Measurements from ENCODE around the gene APOB.

APOB gene

DNA sequence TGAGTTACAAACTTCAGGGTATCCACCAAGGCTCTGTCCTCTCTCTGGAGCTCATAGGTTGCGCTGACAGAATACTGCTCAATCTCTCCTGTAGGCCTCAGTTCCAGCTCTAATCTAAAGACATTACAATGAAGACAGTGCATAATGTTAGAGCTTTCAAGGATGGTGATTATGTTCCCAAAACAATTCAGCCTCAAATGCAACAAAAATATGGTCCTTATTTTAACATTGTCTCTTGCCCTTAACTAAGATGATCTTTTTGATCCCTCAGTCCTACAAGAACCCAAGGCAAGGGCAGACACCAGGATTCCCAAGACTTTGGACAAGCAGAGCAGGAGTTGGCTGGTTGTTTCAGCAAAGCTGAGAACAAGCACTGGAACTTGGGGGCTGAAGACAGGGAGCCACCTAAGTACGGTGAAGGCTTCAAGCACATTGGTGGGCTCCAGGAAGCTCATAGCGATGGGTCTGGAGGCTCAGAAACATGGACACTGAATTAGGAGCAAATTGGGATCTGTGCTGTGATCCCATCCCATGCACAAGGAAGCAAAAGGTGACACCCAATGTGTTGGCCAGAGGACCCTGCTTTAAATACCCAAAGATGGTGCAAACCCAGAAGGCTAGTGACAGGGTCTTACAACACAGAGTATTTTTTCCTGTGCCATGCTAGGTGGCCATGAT, 24.7 kb downstream of the APOB start:
- no peak for DNase-seq (ENCODE audit: low spot score)

DNA sequence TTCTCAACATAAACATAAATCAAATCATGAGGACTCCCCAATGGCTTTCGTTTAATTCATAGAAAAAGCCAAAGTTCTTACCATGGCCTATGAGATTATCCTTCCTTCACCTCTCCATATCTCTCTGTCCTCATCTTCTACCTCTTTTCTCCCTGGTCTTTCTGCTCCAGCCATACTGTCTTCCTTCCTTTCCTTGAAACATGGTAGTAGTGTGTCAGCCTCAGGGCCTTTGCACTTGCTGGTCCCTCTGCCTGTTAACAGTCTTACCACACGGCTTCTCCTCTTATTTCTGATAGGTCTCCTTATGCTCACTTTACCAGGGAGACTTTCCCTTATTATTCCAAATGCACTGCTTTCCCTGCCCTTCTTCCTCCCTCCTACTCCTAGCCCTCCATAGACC, 25.6 kb downstream of the APOB start:
- no peak for DNase-seq (ENCODE audit: low spot score)

DNA sequence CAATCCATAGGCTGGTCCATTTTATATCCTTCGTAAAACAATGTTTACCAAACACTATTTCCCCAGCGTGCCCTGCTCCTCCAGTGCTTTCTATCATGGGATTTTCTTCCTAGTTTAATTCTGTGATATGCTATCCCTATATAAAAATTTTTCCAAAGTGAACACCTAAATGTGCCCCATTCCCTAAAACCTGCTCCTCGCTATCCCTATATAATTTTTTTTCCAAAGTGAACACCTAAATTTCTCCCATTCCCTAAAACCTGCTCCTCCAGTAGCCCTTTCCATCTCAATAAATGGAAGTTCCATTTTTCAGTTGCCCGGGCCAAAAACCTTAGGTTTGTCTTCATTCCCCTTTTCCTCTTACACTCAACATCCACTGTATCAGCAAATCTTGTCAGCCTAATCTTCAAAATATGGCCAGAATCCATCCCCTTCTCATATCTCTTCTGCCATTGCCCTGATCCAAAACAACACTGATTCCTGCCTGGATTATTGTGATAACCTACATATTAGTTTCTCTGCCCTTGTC, 26.1 kb downstream of the APOB start:
- no peak for DNase-seq (ENCODE audit: low spot score)

DNA sequence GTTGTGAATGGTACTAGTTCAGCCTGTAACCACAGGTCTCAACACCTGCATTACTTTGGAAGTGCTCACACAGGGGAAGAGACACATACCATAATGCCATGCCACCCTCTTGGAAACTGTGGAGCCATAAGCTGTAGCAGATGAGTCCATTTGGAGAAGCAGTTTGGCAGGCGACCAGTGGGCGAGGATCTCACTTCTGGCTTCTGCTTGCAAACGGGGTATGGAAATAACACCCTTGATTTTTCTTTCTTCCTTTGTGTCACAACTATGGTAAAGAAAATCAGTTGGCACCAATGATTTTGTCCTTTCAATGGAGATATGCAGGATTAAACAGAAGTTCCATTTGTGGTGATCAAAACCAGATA, 28.6 kb downstream of the APOB start:
- DNase-seq (ENCODE audit: low spot score) = no peak

DNA sequence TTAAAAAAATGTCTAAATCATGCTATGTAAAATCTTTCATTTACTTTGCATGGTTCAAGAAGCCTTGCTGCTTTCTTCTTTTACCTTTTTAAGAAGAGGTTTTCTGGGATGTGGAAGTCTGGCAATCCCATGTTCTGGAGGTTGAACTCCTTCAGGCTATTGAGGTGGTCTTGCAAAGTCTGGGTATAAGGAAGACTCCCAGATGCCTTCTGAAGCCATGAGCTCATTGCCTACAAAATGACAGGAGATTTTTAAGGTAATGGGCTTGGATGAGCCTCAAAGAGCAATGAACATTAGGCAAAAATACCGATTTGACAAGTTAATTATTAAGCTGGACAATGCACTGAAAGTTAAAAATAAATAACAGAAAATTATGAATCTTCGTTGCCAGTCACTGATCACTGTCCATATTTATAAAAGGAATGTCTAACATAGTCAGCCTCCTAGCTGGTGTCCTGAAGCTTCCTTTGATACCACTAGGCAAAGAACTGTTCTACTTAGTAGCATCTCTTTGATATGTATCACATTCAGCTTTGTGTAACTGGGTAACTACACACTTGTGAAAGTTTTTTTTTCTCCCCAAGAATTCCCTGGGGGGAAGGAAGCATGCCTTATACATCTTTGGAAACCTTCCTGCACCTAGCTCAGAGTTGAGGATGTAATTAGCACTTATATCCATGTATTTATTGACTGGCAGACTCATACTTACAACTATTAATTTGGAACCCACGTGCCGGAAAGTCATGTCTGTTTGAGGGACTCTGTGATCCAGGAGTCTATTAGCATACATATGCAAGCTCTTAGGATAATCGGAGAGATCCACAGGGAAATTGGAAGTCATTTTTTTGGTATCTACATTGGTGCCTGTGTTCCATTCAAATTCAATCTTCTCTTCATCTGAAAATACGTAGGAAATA, 29.3 kb downstream of the APOB start:
- no peak for DNase-seq (ENCODE audit: low spot score)

DNA sequence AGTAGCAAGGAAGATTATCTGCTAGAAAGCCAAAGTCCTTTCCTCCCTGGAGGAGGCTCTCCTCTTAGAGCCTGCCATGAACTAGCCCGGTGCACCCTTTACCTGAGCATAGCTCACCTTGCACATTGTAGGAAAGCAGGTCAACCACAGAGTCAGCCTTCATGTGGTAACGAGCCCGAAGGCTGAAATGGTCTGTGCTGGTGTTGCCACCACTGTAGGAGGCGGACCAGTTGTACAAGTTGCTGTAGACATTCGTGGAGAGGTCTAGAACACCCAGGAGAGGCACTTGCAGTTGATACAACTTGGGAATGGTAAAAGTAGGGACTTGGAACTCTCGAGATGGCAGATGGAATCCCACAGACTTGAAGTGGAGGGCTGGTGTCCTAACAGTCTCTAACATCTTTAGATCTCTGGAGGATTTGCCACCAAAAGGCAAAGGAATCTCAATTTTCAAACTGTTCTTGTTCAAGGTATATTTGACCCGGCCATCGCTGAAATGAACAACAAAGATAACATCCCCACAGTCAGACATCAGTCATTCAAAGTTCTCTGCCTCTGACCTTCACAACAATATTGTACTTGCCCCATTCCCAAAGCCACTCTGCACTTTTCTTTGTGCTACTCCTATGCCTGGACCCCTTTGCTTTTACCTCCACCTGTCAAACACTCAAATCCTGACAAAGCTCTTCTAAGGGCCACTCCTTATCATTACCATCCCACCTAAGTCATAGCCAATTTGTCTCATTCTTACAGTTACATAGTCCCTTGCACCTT, 30.6 kb downstream of the APOB start:
- DNase-seq (ENCODE audit: low spot score) = no peak

DNA sequence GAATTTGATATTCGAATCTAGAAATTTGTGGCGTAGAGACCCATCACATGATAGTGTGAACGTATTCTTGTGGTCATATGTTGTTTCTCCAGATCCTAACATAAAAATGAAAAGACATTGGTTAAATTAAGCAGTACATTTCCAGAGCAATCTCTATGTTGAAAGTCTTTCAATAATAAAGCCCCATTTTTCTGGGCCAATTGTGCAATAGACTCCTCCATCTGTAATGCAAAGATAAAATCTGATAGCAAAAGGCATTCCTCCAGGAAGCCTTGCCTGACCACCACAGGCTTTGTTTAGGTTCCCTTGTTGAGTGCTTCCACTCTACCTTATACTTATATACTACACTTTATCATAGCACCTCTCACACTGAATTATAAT, 31.3 kb downstream of the APOB start:
- no peak for DNase-seq (ENCODE audit: low spot score)

DNA sequence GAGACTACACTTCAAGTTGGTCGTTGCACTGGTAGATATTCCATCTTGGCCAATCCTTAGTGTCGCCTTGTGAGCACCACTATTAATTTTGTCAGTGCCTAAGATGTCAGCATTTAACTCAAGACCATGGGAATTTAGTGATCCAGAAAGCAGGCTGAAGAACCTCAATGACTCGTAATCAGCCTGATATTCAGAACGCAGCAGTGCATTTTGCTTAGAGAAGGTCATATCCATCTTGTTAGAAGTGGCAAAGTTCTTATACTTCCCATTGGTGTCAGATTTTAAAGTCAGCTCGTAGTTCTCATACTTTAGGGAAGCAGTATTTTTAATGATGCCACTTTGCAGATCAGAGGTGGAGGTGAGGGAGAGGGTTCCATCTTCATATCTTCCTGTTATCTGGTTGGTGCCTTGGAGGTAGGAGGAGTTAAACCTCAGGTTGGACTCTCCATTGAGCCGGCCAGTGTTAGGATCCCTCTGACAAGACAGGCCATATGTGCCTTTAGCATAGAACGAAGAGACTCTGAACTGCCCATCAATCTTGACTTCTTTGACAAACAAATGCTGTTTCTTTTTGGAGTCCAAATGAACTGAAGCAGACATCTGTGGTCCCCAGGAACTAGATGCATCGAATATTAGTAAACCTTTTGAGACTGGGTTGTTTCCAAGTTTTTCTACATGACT, 31.9 kb downstream of the APOB start:
- no peak for DNase-seq (ENCODE audit: low spot score)

DNA sequence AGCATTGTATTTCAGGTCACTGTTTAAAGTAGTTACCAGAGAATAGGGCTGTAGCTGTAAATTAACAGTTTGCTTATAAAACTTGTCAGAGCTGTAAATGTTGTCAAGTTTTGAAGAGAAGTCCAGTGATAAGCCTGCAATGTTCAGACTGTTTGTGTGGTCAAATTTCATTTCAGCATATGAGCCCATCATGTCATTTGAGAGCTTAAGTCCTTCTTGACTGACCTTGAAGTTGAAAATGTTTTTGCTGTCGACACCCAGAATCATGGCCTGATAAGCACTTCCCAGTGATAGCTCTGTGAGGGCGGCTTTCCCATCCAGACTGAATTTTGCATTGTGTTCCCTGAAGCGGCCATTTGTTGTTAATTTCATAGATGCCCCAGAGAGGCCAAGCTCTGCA, 32.4 kb downstream of the APOB start:
- no peak for DNase-seq (ENCODE audit: low spot score)

DNA sequence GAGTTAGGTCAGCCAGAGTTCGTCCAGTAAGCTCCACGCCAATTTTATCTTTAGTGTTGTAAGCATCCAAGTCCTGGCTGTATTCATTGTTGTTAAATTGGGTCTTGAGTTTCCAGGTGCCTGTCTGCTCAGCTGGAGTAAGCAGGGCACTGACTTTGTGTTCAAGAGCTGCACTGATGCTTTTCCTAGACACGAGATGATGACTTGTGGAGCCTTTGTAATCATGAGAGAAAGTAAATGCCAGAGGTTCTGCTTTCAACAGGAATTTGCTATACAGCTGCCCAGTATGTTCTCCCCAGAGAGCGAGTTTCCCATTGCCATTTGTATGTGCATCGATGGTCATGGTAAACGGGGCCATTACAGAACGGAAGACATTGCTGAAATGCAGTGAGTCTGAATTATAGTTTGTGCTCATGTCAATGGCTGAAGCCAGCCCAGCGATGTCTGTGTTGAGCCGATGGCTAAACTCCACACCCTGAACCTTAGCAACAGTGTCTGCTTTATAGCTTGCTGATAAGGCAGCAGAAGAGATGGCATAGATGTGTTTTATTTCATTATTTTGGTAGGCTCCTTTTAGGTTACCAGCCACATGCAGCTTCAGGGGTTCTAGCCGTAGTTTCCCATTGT, 32.9 kb downstream of the APOB start:
- no peak for DNase-seq (ENCODE audit: low spot score)

DNA sequence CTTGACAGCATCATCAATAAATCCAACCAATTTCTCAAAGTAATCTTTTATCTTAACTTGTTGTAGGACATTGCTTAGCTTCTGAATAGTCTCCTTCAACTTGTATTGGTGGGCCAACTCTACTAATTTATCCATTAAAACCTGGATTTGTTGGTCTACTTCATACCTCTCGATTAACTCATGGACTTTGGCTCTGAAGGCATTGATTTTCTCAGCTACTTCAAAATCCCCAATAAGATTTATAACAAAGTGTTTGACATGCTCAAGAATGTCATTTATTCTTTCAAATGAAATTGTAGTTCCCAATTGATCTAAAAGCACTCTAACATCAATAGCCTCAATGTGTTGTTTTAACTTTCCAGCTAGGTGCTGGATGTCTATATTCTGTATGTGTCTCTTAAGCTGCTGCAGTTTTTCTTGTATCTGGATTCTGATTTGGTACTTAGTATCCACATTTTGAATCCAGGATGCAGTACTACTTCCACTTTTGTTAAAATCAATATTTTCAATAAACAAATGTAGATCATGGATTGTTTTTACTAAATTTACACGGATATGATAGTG, 34.1 kb downstream of the APOB start:
- DNase-seq (ENCODE audit: low spot score) = no peak

DNA sequence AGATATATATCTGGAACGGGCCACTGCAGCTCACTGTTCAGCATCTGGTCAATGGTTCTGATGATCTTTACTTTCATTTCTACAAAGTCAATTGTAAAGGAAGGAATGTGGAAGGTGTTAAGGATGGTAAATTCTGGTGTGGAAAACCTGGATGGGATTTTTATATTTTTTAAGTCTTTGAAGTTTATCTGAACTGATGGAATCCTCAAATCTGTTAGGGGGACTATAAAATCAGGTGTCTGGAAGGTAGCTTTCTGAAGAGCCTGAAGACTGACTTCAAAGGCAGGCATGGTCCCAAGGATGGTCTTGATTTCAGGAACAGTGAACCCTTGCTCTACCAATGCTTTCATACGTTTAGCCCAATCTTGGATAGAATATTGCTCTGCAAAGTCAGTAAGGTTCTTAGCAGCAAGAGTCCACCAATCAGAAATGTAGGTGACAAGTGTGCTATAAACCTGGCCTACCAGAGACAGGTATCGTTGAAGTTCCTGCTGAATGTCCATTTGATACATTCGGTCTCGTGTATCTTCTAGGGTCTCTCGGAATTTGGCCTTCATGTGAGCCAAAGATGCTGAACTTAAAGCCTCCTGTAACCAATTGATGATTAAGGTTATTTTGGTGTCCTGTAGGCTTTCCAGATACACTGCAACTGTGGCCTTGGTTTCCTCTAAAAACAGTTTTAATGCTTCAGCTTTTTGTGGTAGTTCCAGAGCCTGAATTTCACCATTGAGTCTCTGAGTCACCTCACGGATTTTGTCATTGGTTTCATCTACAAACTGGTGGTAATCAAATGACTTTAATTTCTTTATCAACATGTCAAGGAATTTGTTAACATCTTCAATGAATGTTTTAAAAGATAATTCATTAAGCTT, 34.8 kb downstream of the APOB start:
- DNase-seq (ENCODE audit: low spot score) = no peak

DNA sequence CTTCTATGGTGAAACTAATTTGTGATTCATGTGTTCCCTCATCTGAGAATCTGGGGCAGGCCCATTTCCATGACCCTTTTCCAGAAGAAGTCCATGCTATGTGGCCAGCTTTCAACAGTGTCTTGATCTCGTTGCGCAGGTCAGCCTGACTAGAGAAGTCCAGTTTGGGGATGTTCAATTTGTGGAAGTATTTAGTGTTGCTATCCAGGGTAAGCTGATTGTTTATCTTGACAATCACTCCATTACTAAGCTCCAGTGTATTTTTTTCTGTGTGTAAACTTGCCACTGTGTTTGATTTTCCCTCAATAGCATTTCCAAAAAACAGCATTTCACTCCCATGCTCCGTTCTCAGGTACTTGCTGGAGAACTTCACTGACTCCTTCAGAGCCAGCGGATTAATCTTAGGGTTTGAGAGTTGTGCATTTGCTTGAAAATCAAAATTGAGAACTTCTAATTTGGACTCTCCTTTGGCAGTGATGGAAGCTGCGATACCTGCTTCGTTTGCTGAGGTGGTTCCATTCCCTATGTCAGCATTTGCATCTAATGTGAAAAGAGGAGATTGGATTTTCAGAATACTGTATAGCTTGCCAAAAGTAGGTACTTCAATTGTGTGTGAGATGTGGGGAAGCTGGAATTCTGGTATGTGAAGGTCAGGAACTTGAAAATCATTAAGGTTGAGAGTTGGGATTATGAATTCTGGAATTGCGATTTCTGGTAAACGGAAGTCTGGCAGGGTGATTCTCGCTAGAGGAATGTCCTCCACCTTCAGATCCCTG, 35.7 kb downstream of the APOB start:
- no peak for DNase-seq (ENCODE audit: low spot score)

DNA sequence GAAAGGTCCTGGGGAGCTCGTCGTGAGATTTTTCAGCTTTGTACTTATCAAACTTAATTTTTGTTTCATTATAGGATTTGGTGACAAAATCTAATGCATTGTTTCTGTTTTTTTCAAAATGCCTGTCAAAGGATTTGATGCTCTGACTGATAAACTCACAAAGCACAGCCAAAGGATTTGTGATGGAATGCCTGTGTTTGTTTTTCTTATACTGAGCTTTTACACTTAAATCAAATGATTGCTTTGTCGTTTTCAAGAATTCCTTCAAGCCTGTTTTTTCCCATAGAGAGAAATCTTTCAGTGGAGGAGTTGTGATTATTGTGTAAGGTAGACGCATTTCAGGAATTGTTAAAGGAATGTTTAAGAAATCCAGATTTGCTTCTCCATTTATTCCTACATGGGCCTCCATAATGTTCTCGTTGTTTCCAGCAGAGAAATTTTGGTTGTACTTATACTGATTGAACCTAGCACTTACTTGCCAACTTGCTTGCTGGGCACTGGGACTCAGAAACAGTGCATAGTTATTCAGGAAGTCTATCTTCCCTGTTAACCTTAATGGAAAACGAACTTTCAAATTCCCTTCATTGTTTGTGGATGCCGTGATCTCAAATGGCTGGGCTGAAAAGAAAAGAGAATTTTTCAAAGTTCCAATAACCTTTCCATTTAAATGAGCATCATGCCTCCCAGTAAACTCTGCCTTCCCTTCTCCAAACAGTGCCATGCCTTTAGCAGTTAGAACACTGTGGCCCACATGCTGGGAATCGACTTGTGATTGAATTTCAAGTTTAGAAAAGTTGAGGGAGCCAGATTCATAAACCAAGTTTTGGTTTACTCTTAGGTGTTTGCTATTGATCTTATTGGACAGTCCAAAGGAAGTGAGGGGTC, 36.5 kb downstream of the APOB start:
- no peak for DNase-seq (ENCODE audit: low spot score)

DNA sequence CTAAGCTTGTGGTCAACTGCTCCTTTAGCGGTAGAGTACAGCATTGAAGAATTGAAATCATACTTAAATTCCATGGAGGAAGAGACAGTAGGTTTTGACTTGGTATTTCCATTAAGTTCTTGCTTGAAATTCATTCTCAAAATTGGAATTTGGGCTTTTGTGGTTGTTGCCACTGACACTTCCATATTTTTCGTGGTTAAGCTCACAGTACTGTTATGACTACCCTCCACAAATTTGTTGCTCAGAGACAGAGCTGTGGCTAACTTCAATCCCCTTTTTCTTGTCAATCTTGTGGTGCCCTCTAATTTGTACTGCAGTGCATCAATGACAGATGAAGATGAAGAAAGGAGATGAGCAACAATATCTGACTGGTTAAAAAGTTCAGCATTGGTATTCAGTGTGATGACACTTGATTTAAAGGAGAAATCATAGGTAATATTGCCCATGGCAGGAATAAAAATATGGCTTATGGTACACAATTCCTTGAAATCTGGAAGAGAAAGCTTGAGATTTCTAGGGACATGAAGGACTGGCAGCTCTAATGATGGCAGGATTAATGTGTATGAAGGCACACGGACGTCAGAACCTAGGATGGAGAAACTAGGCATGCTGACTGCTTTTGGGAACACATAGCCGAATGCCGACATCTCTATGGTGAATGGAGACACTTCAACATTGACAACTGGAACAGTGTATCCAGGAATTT, 37.3 kb downstream of the APOB start:
- DNase-seq (ENCODE audit: low spot score) = no peak

DNA sequence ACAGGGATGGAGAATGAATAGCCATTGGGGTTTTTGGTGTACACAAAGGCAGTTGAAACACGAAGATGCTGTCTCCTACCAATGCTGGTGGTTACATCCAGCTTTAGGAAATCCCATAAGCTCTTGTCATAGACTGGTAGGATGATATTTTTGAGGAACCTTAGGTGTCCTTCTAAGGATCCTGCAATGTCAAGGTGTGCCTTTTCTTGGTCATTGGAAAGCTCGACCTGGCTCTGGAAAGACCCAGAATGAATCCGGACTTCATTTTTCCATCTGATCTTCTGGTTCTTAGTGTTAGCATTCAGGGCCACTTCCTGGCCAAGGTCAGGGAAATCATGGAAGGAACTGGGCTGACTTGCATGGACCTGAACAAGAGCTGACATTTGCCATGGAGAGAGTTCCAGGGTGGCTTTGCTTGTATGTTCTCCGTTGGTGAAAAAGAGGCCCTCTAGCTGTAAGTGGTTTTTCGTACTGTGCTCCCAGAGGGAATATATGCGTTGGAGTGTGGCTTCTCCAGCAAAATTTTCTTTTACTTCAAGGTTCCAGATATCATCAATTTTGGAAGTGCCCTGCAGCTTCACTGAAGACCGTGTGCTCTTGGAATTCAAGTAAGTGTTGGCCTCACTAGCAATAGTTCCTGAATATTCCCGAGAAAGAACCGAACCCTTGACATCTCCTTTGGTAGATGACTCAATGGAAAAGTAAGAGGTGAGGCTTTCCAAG, 38.0 kb downstream of the APOB start:
- DNase-seq (ENCODE audit: low spot score) = no peak

DNA sequence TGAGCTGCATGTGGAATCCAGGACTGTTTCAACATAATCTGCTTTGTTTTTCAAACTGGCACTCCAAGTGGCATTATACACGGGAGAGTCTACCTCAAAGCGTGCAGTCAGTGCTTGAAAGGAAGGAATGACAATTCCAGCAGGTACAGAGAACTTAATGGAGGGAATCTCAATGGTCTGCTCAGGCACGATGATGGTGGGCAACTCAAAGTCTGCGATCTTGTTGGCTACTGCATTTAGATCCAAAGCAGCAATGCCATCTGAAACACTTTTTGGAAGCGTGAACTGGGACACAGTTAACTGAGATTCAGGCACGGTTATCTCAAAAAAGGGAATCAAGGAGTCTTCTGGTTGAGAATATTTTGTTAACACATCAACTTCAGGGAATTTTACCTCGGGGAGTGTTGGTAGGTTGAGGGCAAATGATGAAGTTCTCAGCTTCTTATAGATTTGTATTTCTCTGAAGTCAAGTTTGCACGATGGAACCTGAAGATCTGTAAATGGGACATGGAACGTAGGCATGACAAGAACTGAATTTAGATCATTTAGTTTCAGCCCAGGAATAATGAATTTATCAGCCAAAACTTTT, 38.7 kb downstream of the APOB start:
- DNase-seq (ENCODE audit: low spot score) = no peak

Data from germinal center (tissue), 1 donor.